DND-41 (cell line): ENCODE data around the gene PDE1C.

Source experiments
- ATAC-seq: fragments of 200-7000 bp; cut with Tn5 transposase; 3 replicates; pipeline ENCODE4 v1.9.1; 2021; ENCODE audit warnings: low read depth; ENCODE audit not compliant: insufficient read depth
- DNase-seq: peaks from one replicate; pipeline ENCODE4 v3.0.0-alpha.2; 2020
- H2AFZ ChIP-seq: 2 replicates; pipeline ENCODE4 v1.6.0; 2012; ENCODE audit warnings: low read depth, low read length
- H3K27ac ChIP-seq: 2 replicates; pipeline ENCODE4 v1.5.1; 2012; ENCODE audit warnings: low read length, inconsistent platforms
- H3K27me3 ChIP-seq: fragments of 200-600 bp; sonication (generic); 2 replicates; pipeline ENCODE4 v1.6.0; 2012; ENCODE audit warnings: low read length, mild to moderate bottlenecking, inconsistent platforms; ENCODE audit not compliant: insufficient read depth, poor library complexity
- H3K36me3 ChIP-seq: 2 replicates; pipeline ENCODE4 v1.5.1; 2012; ENCODE audit warnings: low read length, inconsistent platforms; ENCODE audit not compliant: insufficient read depth
- H3K4me1 ChIP-seq: 2 replicates; pipeline ENCODE4 v1.5.1; 2012; ENCODE audit warnings: mild to moderate bottlenecking, low read length; ENCODE audit not compliant: insufficient read depth
- H3K4me2 ChIP-seq: 2 replicates; pipeline ENCODE4 v1.6.0; 2012; ENCODE audit warnings: mild to moderate bottlenecking, moderate library complexity, low read length, inconsistent platforms; ENCODE audit not compliant: insufficient read depth
- H3K4me3 ChIP-seq, 2 experiments: fragments of 200-600 bp in 1 of 2; shearing (Covaris generic) in 1 of 2; 2 replicates each; pipeline ENCODE4 v1.5.1; 2012 to 2016; ENCODE audit warnings: inconsistent platforms in 2 of 2, low read length in 2 of 2, mild to moderate bottlenecking in 2 of 2, low read depth in 1 of 2, moderate library complexity in 1 of 2
- H3K79me2 ChIP-seq: 2 replicates; pipeline ENCODE4 v1.6.0; 2012; ENCODE audit warnings: low read length, inconsistent platforms; ENCODE audit not compliant: insufficient read depth
- H3K9ac ChIP-seq: 2 replicates; pipeline ENCODE4 v1.6.0; 2012; ENCODE audit warnings: low read depth, mild to moderate bottlenecking, inconsistent platforms, low read length, moderate library complexity
- H3K9me3 ChIP-seq: 2 replicates; pipeline ENCODE4 v1.5.1; 2012; ENCODE audit warnings: low read length, moderate library complexity, mild to moderate bottlenecking, inconsistent platforms; ENCODE audit not compliant: insufficient read depth, severe bottlenecking
- H4K20me1 ChIP-seq: 2 replicates; pipeline ENCODE4 v1.6.0; 2012; ENCODE audit warnings: low read length; ENCODE audit not compliant: insufficient read depth
- EZH2 ChIP-seq: IDR thresholded peaks from 3 replicates; pipeline ENCODE4 v1.6.1; 2012; ENCODE audit warnings: borderline replicate concordance, low read depth, mild to moderate bottlenecking, moderate library complexity, low read length, inconsistent platforms; ENCODE audit not compliant: severe bottlenecking
- TF ChIP-seq, protein P1 (sequence below): IDR thresholded peaks from 2 replicates; pipeline ENCODE4 v1.5.1; 2012; ENCODE audit warnings: borderline replicate concordance, low read length, moderate library complexity, mild to moderate bottlenecking; ENCODE audit not compliant: poor library complexity, severe bottlenecking; ENCODE audit errors: extremely low read depth

Gene PDE1C

DNA sequence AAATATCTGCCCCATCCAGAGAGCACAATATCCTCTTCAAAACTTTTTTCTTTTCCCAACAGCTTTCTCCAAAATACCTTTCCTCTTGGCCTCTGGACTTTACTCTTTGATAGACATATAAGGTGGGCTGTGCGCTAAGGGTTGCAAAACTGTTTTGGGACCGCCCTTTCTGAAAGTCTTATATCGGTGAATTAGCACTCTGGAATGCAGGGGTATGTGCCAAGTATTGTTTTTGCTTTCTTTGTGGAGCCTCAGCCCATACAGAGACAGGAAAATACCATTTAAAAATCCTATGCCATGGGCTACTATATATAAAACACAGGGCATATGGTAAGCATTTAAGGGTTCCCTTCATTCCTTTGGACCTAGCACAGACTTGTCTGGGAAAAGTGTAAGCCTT, 345.5 kb downstream of the PDE1C start:
- no peak overlapping the region for H3K4me3 ChIP-seq
- H3K27me3 ChIP-seq, result no peaks in the 10 kb centered on the region
- no peaks in the 10 kb centered on the region for H3K9me3 ChIP-seq
- TF ChIP-seq, protein P1, sequence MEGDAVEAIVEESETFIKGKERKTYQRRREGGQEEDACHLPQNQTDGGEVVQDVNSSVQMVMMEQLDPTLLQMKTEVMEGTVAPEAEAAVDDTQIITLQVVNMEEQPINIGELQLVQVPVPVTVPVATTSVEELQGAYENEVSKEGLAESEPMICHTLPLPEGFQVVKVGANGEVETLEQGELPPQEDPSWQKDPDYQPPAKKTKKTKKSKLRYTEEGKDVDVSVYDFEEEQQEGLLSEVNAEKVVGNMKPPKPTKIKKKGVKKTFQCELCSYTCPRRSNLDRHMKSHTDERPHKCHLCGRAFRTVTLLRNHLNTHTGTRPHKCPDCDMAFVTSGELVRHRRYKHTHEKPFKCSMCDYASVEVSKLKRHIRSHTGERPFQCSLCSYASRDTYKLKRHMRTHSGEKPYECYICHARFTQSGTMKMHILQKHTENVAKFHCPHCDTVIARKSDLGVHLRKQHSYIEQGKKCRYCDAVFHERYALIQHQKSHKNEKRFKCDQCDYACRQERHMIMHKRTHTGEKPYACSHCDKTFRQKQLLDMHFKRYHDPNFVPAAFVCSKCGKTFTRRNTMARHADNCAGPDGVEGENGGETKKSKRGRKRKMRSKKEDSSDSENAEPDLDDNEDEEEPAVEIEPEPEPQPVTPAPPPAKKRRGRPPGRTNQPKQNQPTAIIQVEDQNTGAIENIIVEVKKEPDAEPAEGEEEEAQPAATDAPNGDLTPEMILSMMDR, result no peak
- no peak for TF ChIP-seq EZH2
- H3K36me3 ChIP-seq, result no peaks in the 10 kb centered on the region
- no peak overlapping the region for H3K4me2 ChIP-seq
- no peak overlapping the region for H3K9ac ChIP-seq
- H2AFZ ChIP-seq, result no peak overlapping the region
- no peak for DNase-seq
- no peak for ATAC-seq
- H3K79me2 ChIP-seq, result no peaks in the 10 kb centered on the region
- H3K27ac ChIP-seq, result no peak overlapping the region
- H4K20me1 ChIP-seq, result no peaks in the 10 kb centered on the region
- no peaks in the 10 kb centered on the region for H3K4me1 ChIP-seq

DNA sequence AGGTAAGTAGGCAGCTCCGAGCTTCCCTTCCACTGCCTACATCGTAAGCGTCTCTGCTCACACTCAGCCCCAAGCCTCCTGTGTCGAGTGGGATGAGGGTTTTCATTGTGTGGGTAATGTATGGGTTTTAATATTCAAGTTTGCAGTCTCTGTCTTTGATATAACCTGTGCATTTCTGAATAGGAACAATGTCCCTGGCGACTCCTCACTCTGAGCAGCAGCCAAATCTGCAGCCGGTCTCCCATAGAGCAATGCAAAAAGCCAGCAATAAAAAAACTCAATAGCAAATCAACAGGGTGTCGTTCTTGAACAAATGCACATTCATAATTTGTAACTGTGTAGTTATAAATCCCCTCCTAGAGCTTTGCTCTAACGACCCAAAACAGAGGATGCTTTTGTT, 349.8 kb downstream of the PDE1C start:
- H3K79me2 ChIP-seq, result no peaks in the 10 kb centered on the region
- no peaks in the 10 kb centered on the region for H3K27me3 ChIP-seq
- no peak overlapping the region for H3K4me2 ChIP-seq
- DNase-seq (no peak), ATAC-seq (no peak)
- TF ChIP-seq EZH2, result no peak
- TF ChIP-seq, protein P1, result no peak
- H4K20me1 ChIP-seq, result no peaks in the 10 kb centered on the region
- H3K36me3 ChIP-seq, result no peaks in the 10 kb centered on the region
- H3K9ac ChIP-seq, result no peak overlapping the region
- no peak overlapping the region for H3K27ac ChIP-seq
- H3K4me1 ChIP-seq, result no peaks in the 10 kb centered on the region
- H3K4me3 ChIP-seq, result no peak overlapping the region
- H2AFZ ChIP-seq, result no peak overlapping the region
- H3K9me3 ChIP-seq, result no peaks in the 10 kb centered on the region

DNA sequence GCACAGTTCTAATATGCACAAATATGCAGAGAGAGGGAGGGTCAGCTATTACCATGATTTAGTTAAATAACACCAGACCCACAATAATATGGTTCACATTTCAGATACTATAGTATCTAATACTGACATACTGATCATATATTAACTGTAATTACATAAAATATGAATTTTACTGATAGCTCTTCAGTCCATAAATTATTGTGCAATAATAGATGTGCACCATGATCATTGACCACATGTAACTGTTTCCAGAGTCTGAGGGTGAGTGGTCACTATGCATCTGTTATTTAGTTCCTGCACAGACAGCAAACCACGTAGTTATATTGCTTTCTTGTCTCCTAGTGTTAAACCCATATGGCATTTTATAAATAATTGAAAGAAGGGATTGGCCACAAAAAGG, 353.9 kb downstream of the PDE1C start:
- H3K79me2 ChIP-seq, result no peaks in the 10 kb centered on the region
- H3K4me2 ChIP-seq, result no peak overlapping the region
- no peak overlapping the region for H3K27ac ChIP-seq
- no peaks in the 10 kb centered on the region for H3K27me3 ChIP-seq
- no peaks in the 10 kb centered on the region for H3K4me1 ChIP-seq
- no peaks in the 10 kb centered on the region for H3K36me3 ChIP-seq
- H3K9ac ChIP-seq, result no peak overlapping the region
- TF ChIP-seq, protein P1, result no peak
- no peak for TF ChIP-seq EZH2
- no peaks in the 10 kb centered on the region for H3K9me3 ChIP-seq
- H4K20me1 ChIP-seq, result no peaks in the 10 kb centered on the region
- DNase-seq, result no peak
- ATAC-seq, result no peak
- no peak overlapping the region for H3K4me3 ChIP-seq
- no peak overlapping the region for H2AFZ ChIP-seq

DNA sequence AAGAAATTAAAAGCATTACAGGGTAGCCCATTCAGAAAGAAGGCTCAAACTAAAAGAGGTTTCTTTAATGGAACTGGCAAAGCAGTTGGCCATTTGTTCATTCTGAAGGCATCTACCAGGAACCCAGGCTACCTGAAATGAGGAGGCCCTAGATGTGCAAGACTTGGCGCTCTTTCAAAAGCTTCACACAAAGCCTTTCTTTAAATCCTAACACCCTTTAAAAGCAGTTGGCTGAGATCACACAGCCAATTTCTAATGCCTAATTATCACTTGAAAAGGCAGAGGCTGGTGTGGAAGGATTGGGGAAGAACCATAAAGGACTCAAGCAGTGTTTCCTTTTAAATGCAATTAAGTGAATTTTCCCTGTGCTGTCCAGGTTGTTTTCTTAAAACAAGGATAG, 360.0 kb downstream of the PDE1C start:
- Histone ChIP-seq H3K9me3 (no peaks in the 10 kb centered on the region), H3K27me3 (no peaks in the 10 kb centered on the region), H2AFZ (no peak overlapping the region), H3K4me3 (no peak overlapping the region), H3K9ac (no peak overlapping the region), H3K4me2 (no peak overlapping the region), H3K79me2 (no peaks in the 10 kb centered on the region), H3K27ac (no peak overlapping the region), H4K20me1 (no peaks in the 10 kb centered on the region), H3K36me3 (no peaks in the 10 kb centered on the region), H3K4me1 (no peaks in the 10 kb centered on the region)
- no peak for TF ChIP-seq EZH2
- TF ChIP-seq, protein P1, result no peak
- no peak for ATAC-seq
- no peak for DNase-seq
